ENCODE results near the gene MEPCE.

The MEPCE gene

GRCh38 chr7:100455206-100455605 lies 25.6 kb downstream of the MEPCE start:
- TF ChIP-seq Cebpa-rat (IDR thresholded peaks at IDR 0.05): no peak
- no peaks in the 10 kb centered on the region for H4K20me1 ChIP-seq
- 0 out of 2 replicates have a peak overlapping the region, but pooled peaks have one; percentile 55 for H3K4me3 ChIP-seq
- no peaks in the 10 kb centered on the region for H3K9me3 ChIP-seq
- H3K4me2 ChIP-seq: peak overlapping the region; percentile 85
- peak overlapping the region; percentile 88 for H3K27ac ChIP-seq
- H3K4me1 ChIP-seq: peaks cover 62% of the 10 kb centered on the region
- H3K27me3 ChIP-seq: no peaks in the 10 kb centered on the region
- H3K36me3 ChIP-seq: peaks cover 39% of the 10 kb centered on the region
- H3K9ac ChIP-seq: peak overlapping the region; percentile 70

- no peak overlapping the region for H3K4me3 ChIP-seq
- no peak overlapping the region for H3K27ac ChIP-seq
- peaks cover 49% of the 10 kb centered on the region for H3K4me1 ChIP-seq
- peaks cover 52% of the 10 kb centered on the region for H3K36me3 ChIP-seq
- no peak for TF ChIP-seq Cebpa-rat (IDR thresholded peaks at IDR 0.05)
- H3K9ac ChIP-seq: no peak overlapping the region; the same call in 1 of the 2 replicates
- H3K4me2 ChIP-seq: no peak overlapping the region
- no peaks in the 10 kb centered on the region for H4K20me1 ChIP-seq
- H3K27me3 ChIP-seq: no peaks in the 10 kb centered on the region
- H3K9me3 ChIP-seq: no peaks in the 10 kb centered on the region
These were observed 26.9 kb downstream of the MEPCE start for GRCh38 chr7:100456562-100456961.

- Histone ChIP-seq H4K20me1 (no peaks in the 10 kb centered on the region), H3K27me3 (no peaks in the 10 kb centered on the region), H3K4me3 (no peak overlapping the region), H3K9me3 (no peaks in the 10 kb centered on the region), H3K4me2 (no peak overlapping the region), H3K4me1 (peaks cover 44% of the 10 kb centered on the region), H3K27ac (no peak overlapping the region), H3K36me3 (peaks cover 57% of the 10 kb centered on the region), H3K9ac (no peak overlapping the region)
- no peak for TF ChIP-seq Cebpa-rat (IDR thresholded peaks at IDR 0.05)
These were observed 27.4 kb downstream of the MEPCE start for GRCh38 chr7:100457033-100457432.

GRCh38 chr7:100464210-100464660 lies 34.6 kb downstream of the MEPCE start, which contains the start of gene SPACDR:
TSS of gene SPACDR (minus strand) at chr7:100464260. CDS start at chr7:100464025, 235 bp downstream.
- no peaks in the 10 kb centered on the region for H3K27me3 ChIP-seq
- no peak for TF ChIP-seq Cebpa-rat (IDR thresholded peaks at IDR 0.05)
- H3K9ac ChIP-seq: peak within 1 kb of the TSS; percentile 45; the same call in 1 of the 2 replicates
- peak within 1 kb of the TSS; percentile 50; the same call in 1 of the 2 replicates for H3K4me2 ChIP-seq
- H3K4me1 ChIP-seq: peaks cover 45% of the 10 kb centered on the region
- H3K36me3 ChIP-seq: peaks cover 88% of the 10 kb centered on the region
- peak within 1 kb of the TSS; percentile 43; the same call in 1 of the 2 replicates for H3K27ac ChIP-seq
- H4K20me1 ChIP-seq: peaks cover 44% of the 10 kb centered on the region
- H3K4me3 ChIP-seq: no peak within 1 kb of the TSS
- H3K9me3 ChIP-seq: no peaks in the 10 kb centered on the region

- Histone ChIP-seq H4K20me1 (peaks cover 50% of the 10 kb centered on the region), H3K9me3 (no peaks in the 10 kb centered on the region), H3K9ac (peak overlapping the region; percentile 45; the same call in 1 of the 2 replicates), H3K4me2 (peak overlapping the region; percentile 50; the same call in 1 of the 2 replicates), H3K4me1 (peaks cover 50% of the 10 kb centered on the region), H3K4me3 (no peak overlapping the region), H3K27ac (0 out of 2 replicates have a peak overlapping the region, but pooled peaks have one; percentile 43), H3K27me3 (no peaks in the 10 kb centered on the region), H3K36me3 (peaks cover 88% of the 10 kb centered on the region)
- no peak for TF ChIP-seq Cebpa-rat (IDR thresholded peaks at IDR 0.05)
These were observed 35.2 kb downstream of the MEPCE start for GRCh38 chr7:100464791-100465190.

- Histone ChIP-seq H3K9me3 (no peaks in the 10 kb centered on the region), H3K9ac (no peak overlapping the region), H3K36me3 (peaks cover 88% of the 10 kb centered on the region), H3K27ac (0 out of 2 replicates have a peak overlapping the region, but pooled peaks have one; percentile 43), H3K27me3 (no peaks in the 10 kb centered on the region), H3K4me3 (no peak overlapping the region), H4K20me1 (peaks cover 55% of the 10 kb centered on the region), H3K4me2 (peak overlapping the region; percentile 50), H3K4me1 (peaks cover 55% of the 10 kb centered on the region)
- no peak for TF ChIP-seq Cebpa-rat (IDR thresholded peaks at IDR 0.05)
These were observed 35.7 kb downstream of the MEPCE start for GRCh38 chr7:100465299-100465698.

- 0 out of 2 replicates have a peak overlapping the region, but pooled peaks have one; percentile 11 for H3K27ac ChIP-seq
- H3K9ac ChIP-seq: no peak overlapping the region
- no peak overlapping the region for H3K4me3 ChIP-seq
- TF ChIP-seq Cebpa-rat (IDR thresholded peaks at IDR 0.05): no peak
- peaks cover 60% of the 10 kb centered on the region for H3K4me1 ChIP-seq
- no peaks in the 10 kb centered on the region for H3K27me3 ChIP-seq
- peaks cover 88% of the 10 kb centered on the region for H3K36me3 ChIP-seq
- H3K4me2 ChIP-seq: peak overlapping the region; percentile 50
- H3K9me3 ChIP-seq: no peaks in the 10 kb centered on the region
- H4K20me1 ChIP-seq: peaks cover 60% of the 10 kb centered on the region
These were observed 36.2 kb downstream of the MEPCE start for GRCh38 chr7:100465702-100466311.

GRCh38 chr7:100466653-100467605 lies 37.3 kb downstream of the MEPCE start:
- Histone ChIP-seq H3K4me3 (no peak overlapping the region), H3K27me3 (no peaks in the 10 kb centered on the region), H3K9ac (peak overlapping the region; percentile 50), H3K36me3 (peaks cover 85% of the 10 kb centered on the region), H3K4me2 (peak overlapping the region; percentile 50), H4K20me1 (peaks cover 71% of the 10 kb centered on the region), H3K9me3 (no peaks in the 10 kb centered on the region), H3K4me1 (peaks cover 71% of the 10 kb centered on the region), H3K27ac (peak overlapping the region; percentile 55)
- TF ChIP-seq Cebpa-rat (IDR thresholded peaks at IDR 0.05): no peak

- no peak for TF ChIP-seq Cebpa-rat (IDR thresholded peaks at IDR 0.05)
- no peak overlapping the region for H3K4me3 ChIP-seq
- peak overlapping the region; percentile 50 for H3K4me2 ChIP-seq
- peaks cover 80% of the 10 kb centered on the region for H4K20me1 ChIP-seq
- H3K36me3 ChIP-seq: peaks cover 82% of the 10 kb centered on the region
- no peaks in the 10 kb centered on the region for H3K27me3 ChIP-seq
- H3K9ac ChIP-seq: peak overlapping the region; percentile 50; the same call in 1 of the 2 replicates
- peaks cover 80% of the 10 kb centered on the region for H3K4me1 ChIP-seq
- no peaks in the 10 kb centered on the region for H3K9me3 ChIP-seq
- H3K27ac ChIP-seq: peak overlapping the region; percentile 55
These were observed 38.2 kb downstream of the MEPCE start for GRCh38 chr7:100467638-100468373.

All from BLaER1 (cell line).